22Rv1 (cell line): ENCODE data around the gene KATNB1.

Experiments
- H3K27ac ChIP-seq: fragments of 450-650 bp; 2 replicates; pipeline ENCODE4 v1.5.1; 2017
- CTCF ChIP-seq: fragments of 450-650 bp; IDR thresholded peaks from 2 replicates; pipeline ENCODE4 v1.5.1; 2017; ENCODE audit warnings: mild to moderate bottlenecking
- ZFX ChIP-seq: fragments of 450-650 bp; IDR thresholded peaks from 2 replicates; pipeline ENCODE4 v1.6.1; 2017; ENCODE audit warnings: antibody characterized with exemption, borderline replicate concordance

Gene KATNB1

GRCh38 chr16:57803134-57803990, 67.8 kb downstream of the KATNB1 start:
- H3K27ac ChIP-seq: no peak overlapping the region

GRCh38 chr16:57804111-57804837, 68.7 kb downstream of the KATNB1 start:
- TF ChIP-seq ZFX: no peak
- TF ChIP-seq CTCF: no peak
- H3K27ac ChIP-seq: no peak overlapping the region

More at GRCh38 chr16:57803134-57803990, 67.8 kb downstream of the KATNB1 start:
- TF ChIP-seq ZFX (no peak), CTCF (no peak)

- TF ChIP-seq ZFX (no peak), CTCF (no peak)
- H3K27ac ChIP-seq: no peak overlapping the region
These were observed 69.6 kb downstream of the KATNB1 start for GRCh38 chr16:57805176-57805575.
